ENCODE measurements around the gene GFOD1. TPM values are rescaled to one million over a fixed set of nuclear protein-coding genes. Genes with fewer than 3 reads are reported as not detected.

GFOD1 gene
- total RNA-seq, 1 experiment from 2014 or later = 0.68 TPM

DNA sequence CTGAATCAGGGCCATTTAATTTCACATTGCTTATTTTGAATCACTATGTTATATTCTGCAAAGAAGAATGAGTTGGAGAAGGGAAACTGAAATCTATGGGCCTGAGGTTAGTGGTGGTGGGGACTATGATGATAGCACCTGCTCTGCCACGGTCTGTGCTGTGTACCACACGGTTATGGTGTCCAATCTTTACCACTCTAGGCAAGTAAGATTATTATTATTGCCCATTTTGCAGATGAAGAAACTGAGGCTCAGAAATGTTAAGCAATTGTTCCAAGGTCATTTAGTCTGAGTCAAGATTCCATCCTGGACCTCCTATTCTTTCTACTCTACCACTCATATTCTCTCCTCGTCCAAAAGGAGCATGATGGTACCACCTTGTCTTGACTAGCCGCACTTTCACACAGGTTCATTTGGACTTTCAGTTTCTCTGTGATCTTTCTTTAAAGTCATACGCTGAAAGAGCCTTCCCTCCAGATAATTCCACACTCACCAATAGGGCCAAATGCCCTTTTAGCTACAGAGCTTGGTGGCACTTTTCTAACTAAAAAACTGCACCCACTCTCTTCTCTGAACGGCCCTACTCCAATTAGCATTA lies 56.2 kb downstream of the GFOD1 start:
- Histone ChIP-seq H3K79me2 (ENCODE audit: low read depth) (no peaks in the 10 kb centered on the region), H3F3A (ENCODE audit: insufficient read depth, low read depth) (no peaks in the 10 kb centered on the region), H3K27me3 (ENCODE audit: insufficient read depth, low read depth) (no peaks in the 10 kb centered on the region), H3K9me3 (ENCODE audit: insufficient read depth, low read depth) (no peaks in the 10 kb centered on the region), H2AFZ (no peak overlapping the region), H3K9me2 (ENCODE audit: insufficient read depth) (no peaks in the 10 kb centered on the region), H3K27ac (no peak overlapping the region), H3K36me3 (ENCODE audit: low read depth) (no peaks in the 10 kb centered on the region), H3K4me2 (no peak overlapping the region), H3K4me1 (replicated peaks; ENCODE audit: insufficient read depth) (0 out of 2 replicates have a peak, but pooled peaks cover under 1% of the 10 kb centered on the region), H4K20me1 (ENCODE audit: insufficient read depth) (no peaks in the 10 kb centered on the region), H3K4me3 (no peak overlapping the region)
- no peak for DNase-seq
- TF ChIP-seq EZH2 (IDR thresholded peaks at IDR 0.05; ENCODE audit: low read depth) (no peak), CTCF (conservative IDR thresholded peaks at IDR 0.05) (no peak)
- no TSS peak for BruUV-seq (replicated peaks)
- ChIA-PET CTCF (no interaction called here), POLR2A (ENCODE audit: unreplicated experiment) (no interaction called here)
- intact Hi-C loops (cut with micrococcal nuclease; ENCODE audit: unreplicated experiment) = no loop called here

DNA sequence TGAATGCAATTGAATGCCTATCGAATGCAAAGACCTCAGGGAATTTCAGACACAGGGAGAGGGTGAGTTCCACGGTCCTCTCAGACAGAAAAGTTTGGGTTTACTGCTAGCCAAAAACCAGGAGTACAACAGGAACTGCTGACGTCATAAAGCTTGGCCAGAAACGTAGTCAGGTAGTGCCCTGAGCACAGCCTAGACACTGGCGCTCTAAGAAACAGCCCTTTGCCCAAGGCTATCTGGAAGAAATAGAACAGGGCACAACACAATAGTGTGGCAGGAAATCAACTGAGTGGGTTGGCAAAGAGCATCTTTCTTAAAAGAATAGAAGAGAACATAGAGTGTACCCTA lies 58.0 kb downstream of the GFOD1 start:
- Histone ChIP-seq H2AFZ (no peak overlapping the region), H4K20me1 (ENCODE audit: insufficient read depth) (no peaks in the 10 kb centered on the region), H3K9me3 (ENCODE audit: insufficient read depth, low read depth) (no peaks in the 10 kb centered on the region), H3F3A (ENCODE audit: insufficient read depth, low read depth) (no peaks in the 10 kb centered on the region), H3K27ac (no peak overlapping the region), H3K9me2 (ENCODE audit: insufficient read depth) (no peaks in the 10 kb centered on the region), H3K27me3 (ENCODE audit: insufficient read depth, low read depth) (no peaks in the 10 kb centered on the region), H3K4me1 (replicated peaks; ENCODE audit: insufficient read depth) (0 out of 2 replicates have a peak, but pooled peaks cover 6% of the 10 kb centered on the region), H3K4me3 (no peak overlapping the region), H3K79me2 (ENCODE audit: low read depth) (no peaks in the 10 kb centered on the region), H3K4me2 (no peak overlapping the region), H3K36me3 (ENCODE audit: low read depth) (no peaks in the 10 kb centered on the region)
- DNase-seq = no peak
- no peak for TF ChIP-seq EZH2 (IDR thresholded peaks at IDR 0.05; ENCODE audit: low read depth)
- no peak for TF ChIP-seq CTCF (conservative IDR thresholded peaks at IDR 0.05)
- ChIA-PET POLR2A (ENCODE audit: unreplicated experiment) (no interaction called here), CTCF (no interaction called here)
- intact Hi-C loops (cut with micrococcal nuclease; ENCODE audit: unreplicated experiment) = no loop called here
- BruUV-seq (replicated peaks) = no TSS peak

- Histone ChIP-seq H3K4me2 (no peak overlapping the region), H3K9me2 (ENCODE audit: insufficient read depth) (no peaks in the 10 kb centered on the region), H3K27ac (no peak overlapping the region), H3K79me2 (ENCODE audit: low read depth) (no peaks in the 10 kb centered on the region), H3K4me1 (replicated peaks; ENCODE audit: insufficient read depth) (0 out of 2 replicates have a peak, but pooled peaks cover 6% of the 10 kb centered on the region), H3K4me3 (no peak overlapping the region), H3K36me3 (ENCODE audit: low read depth) (no peaks in the 10 kb centered on the region), H3K27me3 (ENCODE audit: insufficient read depth, low read depth) (no peaks in the 10 kb centered on the region), H3F3A (ENCODE audit: insufficient read depth, low read depth) (no peaks in the 10 kb centered on the region), H3K9me3 (ENCODE audit: insufficient read depth, low read depth) (no peaks in the 10 kb centered on the region), H2AFZ (no peak overlapping the region), H4K20me1 (ENCODE audit: insufficient read depth) (no peaks in the 10 kb centered on the region)
- ChIA-PET POLR2A (ENCODE audit: unreplicated experiment) (no interaction called here), CTCF (no interaction called here)
- intact Hi-C loops (cut with micrococcal nuclease; ENCODE audit: unreplicated experiment) = no loop called here
- DNase-seq = no peak
- TF ChIP-seq EZH2 (IDR thresholded peaks at IDR 0.05; ENCODE audit: low read depth) = no peak
- no peak for TF ChIP-seq CTCF (conservative IDR thresholded peaks at IDR 0.05)
- BruUV-seq (replicated peaks) = no TSS peak
These were observed 58.6 kb downstream of the GFOD1 start for GRCh38 chr6:13428583-13429405.
